ENCODE measurements around the gene JARID2. TPM values are rescaled to one million over a fixed set of nuclear protein-coding genes. Genes with fewer than 3 reads are reported as not detected.

Gene JARID2
- polyA plus RNA-seq, 1 of the 3 experiments (the other 2 are of a cell fraction), result 3.4 TPM

GRCh38 chr6:15336900-15337560 is 91.2 kb downstream of the JARID2 start:
- Histone ChIP-seq H3F3A (replicated peaks; ENCODE audit: insufficient read depth) (peaks cover 4% of the 10 kb centered on the region), H4K20me1 (ENCODE audit: insufficient read depth) (no peaks in the 10 kb centered on the region; the same call in 1 of the 2 replicates), H2AFZ (ENCODE audit: low read depth) (no peak overlapping the region), H3K4me1 (ENCODE audit: control insufficient read depth in 1 of 2, insufficient read depth in 2 of 2, low read depth in 1 of 2, low read length in 1 of 2) (peaks cover 15 to 19% of the 10 kb centered on the region in 2 experiments; a peak in 3 of 4 replicates), H3K27ac (ENCODE audit: low read depth in 2 of 2, low read length in 1 of 2) (no peak overlapping the region; a peak in 2 of 4 replicates), H3K9me2 (no peaks in the 10 kb centered on the region), H3K79me2 (ENCODE audit: insufficient read depth) (peaks cover 19% of the 10 kb centered on the region), H3K4me3 (ENCODE audit: low read depth in 2 of 2, low read length in 1 of 2) (no peak overlapping the region), H3K4me2 (no peak overlapping the region), H3K9me3 (no peaks in the 10 kb centered on the region), H3K9ac (no peak overlapping the region), H3K27me3 (ENCODE audit: insufficient read depth) (no peaks in the 10 kb centered on the region), H3K36me3 (replicated peaks in 1 of 2; ENCODE audit: control insufficient read depth in 1 of 2, insufficient read depth in 2 of 2, low read length in 1 of 2) (no peaks in the 10 kb centered on the region)
- POLR2A ChIA-PET, result no interaction called here
- peak; percentile 66 for DNase-seq
- WGBS (ENCODE audit: low lambda C conversion rate), result 63% methylated on average over 8 of the region's 9 CpGs
- CTCF ChIA-PET, result interaction anchor here (0.8 to 2.3 kb wide), 5 partner anchors 9 to 107 kb away, joined by 3 to 11 read pairs (median 3); no protein-coding TSS in a partner anchor
- TF ChIP-seq YY1 (IDR thresholded peaks at IDR 0.05; ENCODE audit: low read depth), result no peak
- TF ChIP-seq ZBTB33 (IDR thresholded peaks at IDR 0.05; ENCODE audit: borderline replicate concordance, low read depth), result no peak
- no peak for TF ChIP-seq IRF3 (IDR thresholded peaks at IDR 0.05; ENCODE audit: low read depth, low read length)
- TF ChIP-seq, protein P1, sequence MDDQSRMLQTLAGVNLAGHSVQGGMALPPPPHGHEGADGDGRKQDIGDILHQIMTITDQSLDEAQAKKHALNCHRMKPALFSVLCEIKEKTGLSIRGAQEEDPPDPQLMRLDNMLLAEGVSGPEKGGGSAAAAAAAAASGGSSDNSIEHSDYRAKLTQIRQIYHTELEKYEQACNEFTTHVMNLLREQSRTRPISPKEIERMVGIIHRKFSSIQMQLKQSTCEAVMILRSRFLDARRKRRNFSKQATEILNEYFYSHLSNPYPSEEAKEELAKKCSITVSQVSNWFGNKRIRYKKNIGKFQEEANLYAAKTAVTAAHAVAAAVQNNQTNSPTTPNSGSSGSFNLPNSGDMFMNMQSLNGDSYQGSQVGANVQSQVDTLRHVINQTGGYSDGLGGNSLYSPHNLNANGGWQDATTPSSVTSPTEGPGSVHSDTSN (IDR thresholded peaks at IDR 0.05), result no peak
- no peak for TF ChIP-seq GABPA (IDR thresholded peaks at IDR 0.05; ENCODE audit: low read depth)
- TF ChIP-seq TEAD4 (IDR thresholded peaks at IDR 0.05; ENCODE audit: borderline replicate concordance, insufficient read depth), result no peak
- TF ChIP-seq, protein P2, sequence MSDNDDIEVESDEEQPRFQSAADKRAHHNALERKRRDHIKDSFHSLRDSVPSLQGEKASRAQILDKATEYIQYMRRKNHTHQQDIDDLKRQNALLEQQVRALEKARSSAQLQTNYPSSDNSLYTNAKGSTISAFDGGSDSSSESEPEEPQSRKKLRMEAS (IDR thresholded peaks at IDR 0.05; ENCODE audit: low read depth), result no peak
- no peak for TF ChIP-seq FOSL2 (IDR thresholded peaks at IDR 0.05; ENCODE audit: borderline replicate concordance, low read depth)
- TF ChIP-seq EZH2phosphoT487 (IDR thresholded peaks at IDR 0.05; ENCODE audit: borderline replicate concordance, low read depth), result no peak
- peak; percentile 93 for TF ChIP-seq RCOR1 (IDR thresholded peaks at IDR 0.05; ENCODE audit: low read length)
- TF ChIP-seq RXRA (IDR thresholded peaks at IDR 0.05; ENCODE audit: borderline replicate concordance, low read depth), result no peak
- no peak for TF ChIP-seq TAF1 (IDR thresholded peaks at IDR 0.05; ENCODE audit: borderline replicate concordance, low read depth, low read length)
- TF ChIP-seq REST (IDR thresholded peaks at IDR 0.05; ENCODE audit: low read depth, low read length), result no peak
- no peak for TF ChIP-seq ELF1 (IDR thresholded peaks at IDR 0.05)
- TF ChIP-seq FOXM1 (IDR thresholded peaks at IDR 0.05; ENCODE audit: low read depth), result no peak
- peak; percentile 23; the same call in 1 of the 2 replicates for TF ChIP-seq NFIC (IDR thresholded peaks at IDR 0.05; ENCODE audit: borderline replicate concordance)
- TF ChIP-seq NRF1 (IDR thresholded peaks at IDR 0.05; ENCODE audit: low read depth, low read length), result no peak
- TF ChIP-seq, protein P3, sequence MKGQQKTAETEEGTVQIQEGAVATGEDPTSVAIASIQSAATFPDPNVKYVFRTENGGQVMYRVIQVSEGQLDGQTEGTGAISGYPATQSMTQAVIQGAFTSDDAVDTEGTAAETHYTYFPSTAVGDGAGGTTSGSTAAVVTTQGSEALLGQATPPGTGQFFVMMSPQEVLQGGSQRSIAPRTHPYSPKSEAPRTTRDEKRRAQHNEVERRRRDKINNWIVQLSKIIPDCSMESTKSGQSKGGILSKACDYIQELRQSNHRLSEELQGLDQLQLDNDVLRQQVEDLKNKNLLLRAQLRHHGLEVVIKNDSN (IDR thresholded peaks at IDR 0.05; ENCODE audit: borderline replicate concordance, low read depth), result no peak
- no peak for TF ChIP-seq JUND (IDR thresholded peaks at IDR 0.05)
- peak in 1 of 2 experiments; percentile 91; a peak in 2 of 4 replicates for TF ChIP-seq EP300 (IDR thresholded peaks at IDR 0.05; ENCODE audit: borderline replicate concordance in 1 of 2, low read depth in 1 of 2, low read length in 1 of 2)
- TF ChIP-seq MEF2A (IDR thresholded peaks at IDR 0.05; ENCODE audit: borderline replicate concordance, low read depth), result no peak
- peak; percentile 31; the same call in 1 of the 2 replicates for TF ChIP-seq RAD21 (IDR thresholded peaks at IDR 0.05; ENCODE audit: low read length)
- peak; percentile 90 for TF ChIP-seq FOXJ3 (CRISPR knock-in tag; IDR thresholded peaks at IDR 0.05)
- TF ChIP-seq TCF12 (IDR thresholded peaks at IDR 0.05), result peak; percentile 58
- no peak for TF ChIP-seq POLR2AphosphoS5 (IDR thresholded peaks at IDR 0.05; ENCODE audit: low read depth, low read length)
- peak; percentile 97 for TF ChIP-seq GATA2 (CRISPR knock-in tag; IDR thresholded peaks at IDR 0.05)

Data from SK-N-SH (cell line).